Measurements from ENCODE around the gene NKD1.

The NKD1 gene

DNA sequence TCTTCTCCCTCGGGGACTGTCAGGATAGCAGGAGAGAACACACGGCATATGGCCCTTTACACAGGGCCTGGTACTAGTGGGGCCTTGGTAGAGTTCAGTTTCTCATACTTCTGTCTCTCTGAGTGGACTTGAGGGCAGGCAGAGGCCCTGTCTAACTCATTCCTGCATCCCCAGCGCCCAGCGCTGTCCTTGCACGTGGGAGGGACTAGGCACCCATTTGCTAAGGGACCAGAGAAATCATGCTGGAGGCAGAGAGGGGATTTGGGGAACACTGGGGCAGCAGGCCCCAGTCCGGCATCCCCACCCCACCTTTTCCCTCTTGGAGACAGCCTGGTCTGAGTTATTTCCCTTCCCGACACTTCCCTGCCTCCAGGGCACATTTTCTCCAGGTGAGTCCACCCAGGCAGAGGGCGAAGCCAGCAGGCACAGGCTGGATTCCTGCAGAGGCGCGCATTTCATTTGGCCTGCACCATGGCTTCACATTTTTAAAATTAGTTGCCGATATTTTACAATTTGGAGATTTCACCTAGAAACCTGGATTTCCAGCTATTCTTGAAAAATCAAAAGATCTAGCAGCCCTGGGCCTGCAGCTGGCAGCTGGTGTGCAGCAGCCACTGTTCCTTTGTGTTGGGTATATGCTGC lies 9.7 kb upstream of the NKD1 start:
- H3K4me3 ChIP-seq (ENCODE audit: low read depth, low read length), result no peak overlapping the region
- TF ChIP-seq CTCF (IDR thresholded peaks at IDR 0.05; ENCODE audit: borderline replicate concordance, insufficient read depth, low read depth, low read length), result no peak

- TF ChIP-seq CTCF (IDR thresholded peaks at IDR 0.05; ENCODE audit: borderline replicate concordance, insufficient read depth, low read depth, low read length), result no peak
- H3K4me3 ChIP-seq (ENCODE audit: low read depth, low read length), result no peak overlapping the region
These were observed 9.0 kb upstream of the NKD1 start for GRCh38 chr16:50539053-50539695.

GRCh38 chr16:50539822-50540710 lies 8.1 kb upstream of the NKD1 start:
- no peak overlapping the region for H3K4me3 ChIP-seq (ENCODE audit: low read depth, low read length)
- TF ChIP-seq CTCF (IDR thresholded peaks at IDR 0.05; ENCODE audit: borderline replicate concordance, insufficient read depth, low read depth, low read length), result no peak

DNA sequence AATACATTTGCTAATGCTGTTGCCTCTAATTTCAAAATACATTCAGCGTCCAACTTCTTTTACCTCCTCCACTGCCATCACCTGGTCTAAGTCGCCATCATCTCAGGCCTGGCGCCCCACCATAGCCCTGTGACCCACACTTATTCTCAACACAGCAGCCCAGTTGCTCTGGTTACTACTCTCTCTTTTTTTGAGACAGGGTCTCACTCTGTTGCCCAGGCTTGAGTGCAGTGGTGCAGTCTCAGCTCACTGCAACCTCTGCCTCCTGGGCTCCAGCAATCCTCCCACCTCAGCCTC lies 7.5 kb upstream of the NKD1 start:
- TF ChIP-seq CTCF (IDR thresholded peaks at IDR 0.05; ENCODE audit: borderline replicate concordance, insufficient read depth, low read depth, low read length), result no peak
- H3K4me3 ChIP-seq (ENCODE audit: low read depth, low read length), result no peak overlapping the region

DNA sequence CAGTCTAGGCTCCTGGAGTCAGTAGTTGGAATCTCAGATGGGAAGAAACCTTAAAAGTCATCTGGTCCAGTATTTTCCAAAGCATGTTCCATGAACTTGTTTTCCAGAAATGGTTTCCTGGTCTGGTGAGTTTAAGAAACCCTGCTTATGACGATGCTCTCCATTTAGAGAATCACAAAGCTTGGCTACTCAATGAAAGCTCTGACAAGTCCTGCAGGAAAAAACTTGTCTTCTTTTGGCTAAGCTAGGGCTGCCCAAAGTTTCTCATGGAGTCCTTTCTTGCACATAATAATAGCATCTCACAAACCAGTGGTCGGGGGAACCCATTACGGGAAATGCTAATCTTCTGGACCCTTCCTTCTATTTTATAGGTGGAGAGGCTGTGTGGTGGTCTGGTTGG lies 5.5 kb upstream of the NKD1 start:
- no peak for TF ChIP-seq CTCF (IDR thresholded peaks at IDR 0.05; ENCODE audit: borderline replicate concordance, insufficient read depth, low read depth, low read length)
- no peak overlapping the region for H3K4me3 ChIP-seq (ENCODE audit: low read depth, low read length)

GRCh38 chr16:50546125-50546524 lies 2.1 kb upstream of the NKD1 start:
- TF ChIP-seq CTCF (IDR thresholded peaks at IDR 0.05; ENCODE audit: borderline replicate concordance, insufficient read depth, low read depth, low read length), result no peak
- no peak overlapping the region for H3K4me3 ChIP-seq (ENCODE audit: low read depth, low read length)
